22Rv1 (cell line): ENCODE measurements around the gene MAD1L1.

Experiments used
- CTCF ChIP-seq: fragments of 450-650 bp; IDR thresholded peaks from 2 replicates; pipeline ENCODE4 v1.5.1; 2017; ENCODE audit warnings: mild to moderate bottlenecking
- ZFX ChIP-seq: fragments of 450-650 bp; IDR thresholded peaks from 2 replicates; pipeline ENCODE4 v1.6.1; 2017; ENCODE audit warnings: antibody characterized with exemption, borderline replicate concordance

GRCh38 chr7:1975581-1975980, 257.2 kb downstream of the MAD1L1 start:
- TF ChIP-seq CTCF: no peak
- no peak for TF ChIP-seq ZFX
